ENCODE results near the gene CSPG4.
A peak's percentile ranks its signal among the peaks of the same experiment; 100 is the strongest.
"Not testable (repeated sequence)": the region's sequence is repeated elsewhere in the genome, so short reads cannot be mapped to it uniquely, and the experiment has no call there.

Gene CSPG4

GRCh38 chr15:75646112-75646943 is 66.3 kb downstream of the CSPG4 start:
- no peak for DNase-seq

GRCh38 chr15:75644376-75644775 is 68.3 kb downstream of the CSPG4 start:
- no peak for DNase-seq

GRCh38 chr15:75641603-75642002 is 71.0 kb downstream of the CSPG4 start:
- peak; percentile 1 for DNase-seq

- DNase-seq = no peak
These were observed 71.5 kb downstream of the CSPG4 start for GRCh38 chr15:75641179-75641503.

GRCh38 chr15:75640483-75641178 is 72.0 kb downstream of the CSPG4 start:
- peak; percentile 78 for DNase-seq

- DNase-seq = peak; percentile 97
These were observed 72.8 kb downstream of the CSPG4 start, which contains the start of gene IMP3 for GRCh38 chr15:75639709-75640482. IMP3 (minus strand) TSS chr15:75640224; CDS start chr15:75640168, 56 bp downstream.

- no peak for DNase-seq
These were observed 73.4 kb downstream of the CSPG4 start for GRCh38 chr15:75639191-75639708.

- no peak for DNase-seq
These were observed 75.2 kb downstream of the CSPG4 start for GRCh38 chr15:75637245-75638009.

- no peak for DNase-seq
These were observed 76.6 kb downstream of the CSPG4 start for GRCh38 chr15:75636026-75636425.

GRCh38 chr15:75633922-75634321 is 78.7 kb downstream of the CSPG4 start:
- not testable (repeated sequence) for DNase-seq

GRCh38 chr15:75631935-75632334 is 80.7 kb downstream of the CSPG4 start:
- DNase-seq = peak; percentile 11

GRCh38 chr15:75625542-75626347 is 86.9 kb downstream of the CSPG4 start, which contains the start of gene SNUPN:
SNUPN (minus strand) TSS chr15:75625725; CDS start chr15:75621051, 4,674 bp downstream.
- peak; percentile 94 for DNase-seq

Measured in NCI-H69 (cell line).